K562 (cell line): ENCODE measurements around the gene TAL1. TPM values are rescaled to one million over a fixed set of nuclear protein-coding genes. Genes with fewer than 3 reads are reported as not detected.
A peak's percentile ranks its signal among the peaks of the same experiment; 100 is the strongest.

Experiments
- FOXK2 ChIP-seq, 2 experiments: fragments of 450-650 bp; IDR thresholded peaks in 1 of 2; conservative IDR thresholded peaks in 1 of 2; 2 replicates each; pipeline ENCODE4 v1.6.1; 2016; ENCODE audit warnings: low read depth in 2 of 2, mild to moderate bottlenecking in 1 of 2
- NFE2 ChIP-seq: IDR thresholded peaks from 2 replicates; pipeline ENCODE4 v1.6.1; 2014; ENCODE audit warnings: antibody characterized with exemption, low read depth
- PBX2 ChIP-seq, 2 experiments: IDR thresholded peaks in 1 of 2; conservative IDR thresholded peaks in 1 of 2; 2 replicates each; pipeline ENCODE4 v1.6.1; 2016; ENCODE audit warnings: low read depth in 2 of 2, mild to moderate bottlenecking in 1 of 2, missing compliant biosample characterization in 1 of 2, missing genetic modification characterization in 1 of 2, moderate library complexity in 1 of 2
- RAD51 ChIP-seq: fragments of 450-650 bp; IDR thresholded peaks from 2 replicates; pipeline ENCODE4 v1.7.1; 2016; ENCODE audit warnings: low read depth, mild to moderate bottlenecking, borderline replicate concordance
- SUPT5H ChIP-seq: fragments of 450-650 bp; IDR thresholded peaks from 2 replicates; pipeline ENCODE4 v1.6.1; 2016
- ZNF318 ChIP-seq, 2 experiments: fragments of 450-650 bp; IDR thresholded peaks; 2 replicates each; pipeline ENCODE4 v1.6.1; 2016; ENCODE audit warnings: mild to moderate bottlenecking in 2 of 2, borderline replicate concordance in 1 of 2, low read depth in 1 of 2, moderate library complexity in 1 of 2
- ZNF384 ChIP-seq: IDR thresholded peaks from 2 replicates; pipeline ENCODE4 v1.6.1; 2012; ENCODE audit warnings: low read depth, low read length, improper control_type of control experiment
- polyA plus RNA-seq, 8 experiments: library from polyadenylated mRNA; depleted of rRNA in 4 of 8; stranded (reverse) in 5 of 8; unstranded in 3 of 8; fragments of >200 nt; fragmentation: Nextera tagmentation in 2 of 8; fragmentation: Illumina TruSeq in 1 of 8; extraction: Ambion mirVana in 2 of 8; extraction: Trizol in 1 of 8; gene quantifications; 2 replicates each; pipeline versions ENCODE4 v1.2.1 to v1.2.3, GENCODE V29; 2011 to 2014; ENCODE audit warnings: inconsistent platforms in 1 of 8, missing spikeins in 1 of 8
- total RNA-seq, 7 experiments: library from RNA; depleted of rRNA in 6 of 7; stranded (reverse); fragments of >200 nt in 6 of 7; fragmentation: Illumina TruSeq in 2 of 7; extraction: Trizol in 2 of 7; gene quantifications; 2 replicates each; pipeline versions ENCODE4 v1.2.1 to v1.2.3, GENCODE V29; 2011 to 2021; ENCODE audit warnings: low replicate concordance in 1 of 7
- TF ChIP-seq, protein P1 (sequence below): sonication (generic); formaldehyde crosslinking; IDR thresholded peaks from 2 replicates; pipeline ENCODE4 v1.8.0; 2023; ENCODE audit warnings: missing genetic modification reagents, mild to moderate bottlenecking, borderline replicate concordance

The TAL1 gene
- total and polyA plus RNA-seq, 9 of the 15 experiments (the other 6 are each of a cell fraction or from before 2014, with no cell fraction given), result 18.5 to 106 (median 59.7) TPM

GRCh38 chr1:47179017-47179987 lies 52.7 kb downstream of the TAL1 start (continued):
- TF ChIP-seq PBX2 (CRISPR knock-in tag; IDR thresholded peaks at IDR 0.05; ENCODE audit: low read depth), result no peak
- peak; percentile 78 for TF ChIP-seq PBX2 (tag; conservative IDR thresholded peaks at IDR 0.05; ENCODE audit: low read depth)
- no peak for TF ChIP-seq SUPT5H
- TF ChIP-seq ZNF384, result no peak; the same call in 1 of the 2 replicates
- no peak for TF ChIP-seq NFE2
- TF ChIP-seq RAD51, result no peak
- TF ChIP-seq, protein P1, sequence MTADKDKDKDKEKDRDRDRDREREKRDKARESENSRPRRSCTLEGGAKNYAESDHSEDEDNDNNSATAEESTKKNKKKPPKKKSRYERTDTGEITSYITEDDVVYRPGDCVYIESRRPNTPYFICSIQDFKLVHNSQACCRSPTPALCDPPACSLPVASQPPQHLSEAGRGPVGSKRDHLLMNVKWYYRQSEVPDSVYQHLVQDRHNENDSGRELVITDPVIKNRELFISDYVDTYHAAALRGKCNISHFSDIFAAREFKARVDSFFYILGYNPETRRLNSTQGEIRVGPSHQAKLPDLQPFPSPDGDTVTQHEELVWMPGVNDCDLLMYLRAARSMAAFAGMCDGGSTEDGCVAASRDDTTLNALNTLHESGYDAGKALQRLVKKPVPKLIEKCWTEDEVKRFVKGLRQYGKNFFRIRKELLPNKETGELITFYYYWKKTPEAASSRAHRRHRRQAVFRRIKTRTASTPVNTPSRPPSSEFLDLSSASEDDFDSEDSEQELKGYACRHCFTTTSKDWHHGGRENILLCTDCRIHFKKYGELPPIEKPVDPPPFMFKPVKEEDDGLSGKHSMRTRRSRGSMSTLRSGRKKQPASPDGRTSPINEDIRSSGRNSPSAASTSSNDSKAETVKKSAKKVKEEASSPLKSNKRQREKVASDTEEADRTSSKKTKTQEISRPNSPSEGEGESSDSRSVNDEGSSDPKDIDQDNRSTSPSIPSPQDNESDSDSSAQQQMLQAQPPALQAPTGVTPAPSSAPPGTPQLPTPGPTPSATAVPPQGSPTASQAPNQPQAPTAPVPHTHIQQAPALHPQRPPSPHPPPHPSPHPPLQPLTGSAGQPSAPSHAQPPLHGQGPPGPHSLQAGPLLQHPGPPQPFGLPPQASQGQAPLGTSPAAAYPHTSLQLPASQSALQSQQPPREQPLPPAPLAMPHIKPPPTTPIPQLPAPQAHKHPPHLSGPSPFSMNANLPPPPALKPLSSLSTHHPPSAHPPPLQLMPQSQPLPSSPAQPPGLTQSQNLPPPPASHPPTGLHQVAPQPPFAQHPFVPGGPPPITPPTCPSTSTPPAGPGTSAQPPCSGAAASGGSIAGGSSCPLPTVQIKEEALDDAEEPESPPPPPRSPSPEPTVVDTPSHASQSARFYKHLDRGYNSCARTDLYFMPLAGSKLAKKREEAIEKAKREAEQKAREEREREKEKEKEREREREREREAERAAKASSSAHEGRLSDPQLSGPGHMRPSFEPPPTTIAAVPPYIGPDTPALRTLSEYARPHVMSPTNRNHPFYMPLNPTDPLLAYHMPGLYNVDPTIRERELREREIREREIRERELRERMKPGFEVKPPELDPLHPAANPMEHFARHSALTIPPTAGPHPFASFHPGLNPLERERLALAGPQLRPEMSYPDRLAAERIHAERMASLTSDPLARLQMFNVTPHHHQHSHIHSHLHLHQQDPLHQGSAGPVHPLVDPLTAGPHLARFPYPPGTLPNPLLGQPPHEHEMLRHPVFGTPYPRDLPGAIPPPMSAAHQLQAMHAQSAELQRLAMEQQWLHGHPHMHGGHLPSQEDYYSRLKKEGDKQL, result no peak
- TF ChIP-seq FOXK2 (conservative IDR thresholded peaks at IDR 0.05 in 1 of 2, IDR thresholded peaks at IDR 0.05 in 1 of 2; ENCODE audit: low read depth in 2 of 2), result peak; percentile 71 to 75
- no peak for TF ChIP-seq ZNF318 (IDR thresholded peaks at IDR 0.05; ENCODE audit: borderline replicate concordance in 1 of 2, low read depth in 1 of 2)
